T-helper 1 cell treated with Interleukin-12 subunit alpha and Interleukin-12 subunit beta and Interleukin-4 antibody, amounts not matched to agents 30 ng/mL and 1 ng/mL, for 36 hours (primary cell): ENCODE data around the gene NAPG. TPM values are rescaled to one million over a fixed set of nuclear protein-coding genes. Genes with fewer than 3 reads are reported as not detected.
"Not testable (repeated sequence)": the region's sequence is repeated elsewhere in the genome, so short reads cannot be mapped to it uniquely, and the experiment has no call there.

Experiments
- intact Hi-C: fragments of 100-400 bp; cut with micrococcal nuclease; formaldehyde crosslinking; loops from one replicate; pipeline ENCODE4 v1.15.1; 2024
- total RNA-seq: library from RNA; stranded (reverse); gene quantifications from 2 replicates; pipeline ENCODE4 v1.2.3, GENCODE V29; 2022

NAPG gene
- total RNA-seq: 37.1 and 38.2 TPM in 2 replicates

- intact Hi-C loops: loop anchor here (1.0 to 5.0 kb wide), 10 partner anchors 261 to 1917 kb away; partner anchors contain the start of genes AFG3L2, CHMP1B, MPPE1 and PPP4R1
Observed at GRCh38 chr18:10525697-10526560, at the start of gene NAPG. NAPG (plus strand) TSS chr18:10526027; CDS start chr18:10526103, 76 bp downstream.

DNA sequence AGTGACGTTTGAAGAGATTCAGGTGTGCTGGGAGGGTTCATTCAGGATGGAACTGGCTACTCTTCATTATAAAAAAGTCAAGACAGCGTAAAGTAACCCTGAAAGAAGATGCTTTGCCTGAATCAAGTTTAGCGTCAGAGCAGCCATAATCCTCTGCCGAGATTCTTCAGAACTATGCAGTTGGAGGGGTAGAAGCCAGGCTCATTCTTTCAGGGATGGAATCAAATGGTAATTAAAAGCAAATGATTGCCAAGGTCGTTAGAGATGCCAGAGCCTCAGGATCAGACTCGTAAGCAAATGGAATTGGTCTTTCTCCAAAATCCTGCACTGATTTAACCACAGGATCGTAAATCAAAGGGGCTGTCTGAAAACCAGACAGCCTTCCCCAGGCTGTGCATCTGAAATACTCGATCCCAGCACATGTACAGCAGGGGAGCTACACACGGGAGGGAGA lies 49.5 kb upstream of the NAPG start:
- intact Hi-C loops: no loop called here

DNA sequence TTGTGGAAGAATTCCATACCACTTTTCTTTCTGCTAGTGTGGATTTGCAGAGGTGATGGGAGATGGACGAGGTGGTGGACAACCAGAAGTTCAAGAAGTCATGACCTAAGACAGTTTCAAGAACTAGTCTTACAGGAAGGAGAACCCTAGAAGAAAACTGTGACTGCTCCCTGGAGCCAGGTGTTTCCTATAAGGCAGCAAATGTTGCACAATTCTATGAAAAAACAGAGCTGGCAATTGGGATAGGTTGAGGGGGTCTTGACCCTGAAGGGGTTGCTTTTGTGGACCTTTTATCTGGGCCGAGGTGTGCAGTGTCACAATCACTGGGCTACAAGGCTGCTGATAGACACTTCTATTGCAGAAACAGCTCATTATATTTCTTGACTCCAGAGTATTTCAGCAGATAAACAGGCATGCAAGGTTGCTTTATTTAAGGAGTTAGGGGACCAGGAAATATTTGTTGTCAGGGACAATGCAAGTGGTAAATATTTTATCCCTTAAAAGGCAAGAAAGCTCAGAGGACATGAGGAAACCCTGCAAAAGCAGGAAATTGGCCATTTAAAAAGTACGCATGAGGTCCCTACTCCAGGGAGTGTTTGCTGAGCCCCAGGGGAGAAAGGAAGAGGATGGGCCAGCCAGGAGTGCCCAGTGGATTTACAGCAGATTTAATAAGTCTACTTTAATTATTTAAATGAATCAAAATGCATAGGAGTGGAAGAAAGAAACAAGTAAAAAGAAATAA lies 48.5 kb upstream of the NAPG start:
- intact Hi-C loops: no loop called here

DNA sequence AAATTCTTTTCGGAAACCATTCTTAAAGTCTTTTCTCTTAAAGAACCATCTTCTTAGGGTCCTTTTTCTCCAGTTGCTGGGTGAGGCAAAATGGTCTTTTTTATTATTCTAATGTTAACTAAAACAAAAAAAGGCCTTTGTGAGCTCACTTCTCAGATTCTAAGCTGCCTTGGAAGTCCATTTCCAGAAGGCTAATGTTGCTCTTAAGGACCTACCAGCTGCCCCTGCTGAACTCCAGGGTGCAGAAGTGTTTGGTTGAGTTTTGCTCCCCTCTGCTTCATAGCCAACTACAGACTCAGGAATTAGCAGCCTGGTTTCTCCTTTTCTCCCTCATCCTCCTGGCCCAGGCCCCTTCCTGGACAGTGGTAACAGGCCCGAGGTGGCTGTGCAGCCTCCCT lies 48.0 kb upstream of the NAPG start:
- intact Hi-C loops: no loop called here

GRCh38 chr18:10481831-10482230 lies 44.0 kb upstream of the NAPG start:
- intact Hi-C loops: no loop called here

DNA sequence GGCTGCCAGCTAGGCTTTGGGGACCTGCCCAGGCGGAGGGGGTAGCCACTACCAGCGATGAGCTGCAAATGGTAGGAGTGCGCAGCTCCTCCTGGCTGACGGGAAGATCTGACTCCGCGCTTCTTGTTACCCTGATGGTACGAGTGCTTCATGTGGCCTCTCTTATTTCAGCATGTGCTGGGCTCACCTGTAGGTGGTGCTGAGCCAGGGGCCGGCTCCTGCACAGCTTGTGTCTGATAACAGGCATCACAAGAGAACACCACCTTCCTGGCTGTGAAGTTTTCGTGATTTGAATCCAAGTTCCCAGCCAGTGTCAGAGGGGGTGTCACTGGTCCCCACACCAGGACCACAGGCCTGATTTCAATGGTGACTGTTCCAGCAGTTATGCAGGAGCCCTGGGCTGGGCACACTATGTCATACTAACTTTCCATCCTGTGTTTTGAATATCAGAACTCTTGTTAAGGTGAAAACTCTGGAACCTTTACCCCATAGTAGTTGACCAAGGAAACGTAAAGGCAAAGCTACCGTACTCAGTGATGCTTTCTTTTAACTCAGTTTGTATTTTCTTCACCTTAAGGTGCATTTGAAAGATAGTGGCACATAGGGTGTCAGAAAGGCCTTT lies 43.4 kb upstream of the NAPG start:
- intact Hi-C loops: no loop called here

GRCh38 chr18:10482985-10483949 lies 42.6 kb upstream of the NAPG start:
- intact Hi-C loops: no loop called here

- intact Hi-C loops: no loop called here
Observed at GRCh38 chr18:10485475-10485874, 40.4 kb upstream of the NAPG start.

DNA sequence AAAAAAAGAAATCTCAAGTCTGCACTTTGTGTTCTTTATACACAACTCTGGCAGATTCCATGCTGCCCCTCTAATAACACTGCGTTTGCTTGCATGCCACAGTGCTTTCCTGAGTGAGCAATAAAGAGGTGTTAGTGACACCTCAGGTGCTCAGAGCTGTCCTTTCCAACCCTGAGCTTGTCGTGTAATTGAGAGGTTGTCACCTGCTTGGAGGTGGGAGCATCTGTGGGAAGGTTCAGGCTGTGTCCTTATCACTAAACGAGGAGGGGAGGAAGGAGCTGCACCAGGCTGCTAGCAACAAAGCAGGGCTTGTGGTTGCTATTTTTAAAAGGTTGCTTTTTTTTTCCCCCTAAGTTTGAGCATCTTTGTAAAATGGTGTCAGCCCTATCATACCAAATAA lies 39.5 kb upstream of the NAPG start:
- intact Hi-C loops: no loop called here

DNA sequence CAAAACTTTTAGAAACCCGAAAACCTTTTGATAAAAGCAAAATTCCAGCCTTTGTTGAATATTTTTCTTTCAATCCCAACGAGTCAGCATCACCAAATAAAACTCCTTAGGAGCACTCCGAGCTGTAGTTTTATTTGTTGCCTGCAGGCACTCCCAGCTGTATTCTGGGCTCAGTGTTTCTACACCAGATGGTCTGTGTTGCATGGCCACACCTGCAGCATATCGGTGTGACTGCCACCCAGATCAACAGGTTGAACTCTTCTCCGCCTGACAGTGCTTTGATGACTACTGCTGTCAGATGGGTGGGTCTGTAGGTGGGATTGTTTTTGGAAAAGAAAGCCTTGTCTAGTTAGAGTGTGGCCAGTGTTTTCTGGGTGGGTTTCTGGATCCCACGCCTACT lies 38.7 kb upstream of the NAPG start:
- intact Hi-C loops: no loop called here

- intact Hi-C loops: no loop called here
Observed at GRCh38 chr18:10488017-10488416, 37.8 kb upstream of the NAPG start.

DNA sequence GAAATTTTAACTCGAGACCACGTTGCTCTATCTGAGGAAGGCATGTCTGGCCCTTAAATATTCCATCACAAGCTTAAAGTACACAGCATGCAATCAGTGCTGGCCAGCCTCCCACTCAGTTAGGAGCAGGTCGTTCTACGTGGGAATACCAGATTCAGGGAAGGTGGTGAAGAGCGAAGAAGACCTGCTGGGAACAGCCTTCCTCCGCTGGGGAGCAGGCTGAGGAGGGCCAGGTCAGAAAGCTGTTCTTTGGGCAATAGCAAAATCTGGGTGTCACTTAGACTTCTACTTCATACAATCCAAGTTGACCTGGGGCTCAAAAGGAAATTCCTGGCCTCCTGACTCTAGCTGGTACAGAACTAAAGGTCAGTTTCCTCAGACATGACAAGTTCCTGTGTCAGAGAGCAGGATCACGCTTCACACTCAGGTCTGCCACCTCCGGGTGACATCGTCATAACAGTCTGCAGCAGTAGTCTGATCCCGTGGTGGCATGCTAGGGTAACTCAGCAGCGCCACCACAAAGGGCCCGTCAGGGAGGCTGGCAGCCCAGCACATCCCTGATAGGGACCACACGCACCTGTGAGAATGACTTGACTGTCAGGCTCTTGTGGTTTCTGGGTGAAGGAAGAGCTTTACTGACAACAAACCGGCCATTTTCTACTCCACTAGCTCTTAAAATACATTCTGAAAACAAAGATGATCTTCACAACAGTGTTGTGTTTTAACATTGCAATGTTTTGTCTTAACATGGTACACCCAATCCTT lies 35.2 kb upstream of the NAPG start:
- intact Hi-C loops: loop anchor here (1.0 kb wide), 1 partner anchor 519 kb away; no protein-coding TSS in a partner anchor

- intact Hi-C loops: no loop called here
Observed at GRCh38 chr18:10495936-10496335, 29.9 kb upstream of the NAPG start.

- intact Hi-C loops: no loop called here
Observed at GRCh38 chr18:10497206-10497749, 28.5 kb upstream of the NAPG start.

GRCh38 chr18:10499230-10499629 lies 26.6 kb upstream of the NAPG start:
- intact Hi-C loops: no loop called here

- intact Hi-C loops: no loop called here
Observed at GRCh38 chr18:10500038-10500437, 25.8 kb upstream of the NAPG start.

DNA sequence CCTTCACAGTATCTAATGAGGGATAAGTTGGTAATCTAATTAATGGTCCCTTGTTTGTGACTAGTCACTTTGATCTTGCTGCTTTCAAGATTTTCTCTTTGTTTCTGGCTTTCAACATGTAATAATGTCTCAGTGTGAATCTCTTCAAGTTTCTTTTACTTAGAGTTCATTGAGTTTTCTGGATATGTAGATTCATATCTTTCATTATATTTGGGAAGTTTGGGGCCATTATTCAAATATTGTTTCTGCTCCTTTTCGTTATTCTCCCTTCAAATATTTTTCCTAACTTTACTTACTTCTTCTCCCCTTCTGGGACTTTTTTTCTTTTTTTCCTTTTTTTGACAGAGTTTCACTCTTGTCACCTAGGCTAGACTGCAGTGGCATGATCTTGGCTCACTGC lies 21.1 kb upstream of the NAPG start:
- intact Hi-C loops: no loop called here

DNA sequence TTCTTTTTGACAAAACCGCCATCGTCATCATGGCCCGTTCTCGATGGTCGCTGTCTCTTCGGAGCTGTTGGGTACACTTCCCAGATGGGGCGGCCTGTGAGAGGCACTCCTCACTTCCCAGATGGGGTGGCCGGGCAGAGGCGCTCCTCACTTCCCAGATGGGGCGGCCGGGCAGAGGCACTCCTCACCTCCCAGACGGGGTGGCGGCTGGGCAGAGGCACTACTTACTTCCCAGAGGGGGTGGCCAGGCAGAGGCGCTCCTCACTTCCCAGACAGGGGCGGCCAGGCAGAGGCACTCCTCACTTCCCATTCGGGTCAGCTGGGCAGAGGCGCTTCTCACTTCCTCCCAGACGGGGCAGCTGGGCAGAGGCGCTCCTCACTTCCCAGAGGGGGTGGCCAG lies 19.9 kb upstream of the NAPG start:
- intact Hi-C loops: not testable (repeated sequence)

GRCh38 chr18:10508591-10508990 lies 17.2 kb upstream of the NAPG start:
- intact Hi-C loops: no loop called here

- intact Hi-C loops: no loop called here
Observed at GRCh38 chr18:10511236-10511635, 14.6 kb upstream of the NAPG start.
